Esophagus mucosa (tissue), 1 donor: ENCODE data around the gene VEZT. TPM values are rescaled to one million over a fixed set of nuclear protein-coding genes. Genes with fewer than 3 reads are reported as not detected.
"Not testable (repeated sequence)": the region's sequence is repeated elsewhere in the genome, so short reads cannot be mapped to it uniquely, and the experiment has no call there.

ENCODE experiments used
- ATAC-seq: fragments of 200-7000 bp; cut with Tn5 transposase; one replicate; pipeline ENCODE4 v1.9.1; 2020
- total RNA-seq: library from RNA; stranded (reverse); gene quantifications from one replicate; pipeline ENCODE4 v1.2.4, GENCODE V29; 2023
- donor health status: DM: yes; HTN: yes; CAD: no.

The VEZT gene
- total RNA-seq, 1 donor from 2014 or later, result 49.9 TPM

DNA sequence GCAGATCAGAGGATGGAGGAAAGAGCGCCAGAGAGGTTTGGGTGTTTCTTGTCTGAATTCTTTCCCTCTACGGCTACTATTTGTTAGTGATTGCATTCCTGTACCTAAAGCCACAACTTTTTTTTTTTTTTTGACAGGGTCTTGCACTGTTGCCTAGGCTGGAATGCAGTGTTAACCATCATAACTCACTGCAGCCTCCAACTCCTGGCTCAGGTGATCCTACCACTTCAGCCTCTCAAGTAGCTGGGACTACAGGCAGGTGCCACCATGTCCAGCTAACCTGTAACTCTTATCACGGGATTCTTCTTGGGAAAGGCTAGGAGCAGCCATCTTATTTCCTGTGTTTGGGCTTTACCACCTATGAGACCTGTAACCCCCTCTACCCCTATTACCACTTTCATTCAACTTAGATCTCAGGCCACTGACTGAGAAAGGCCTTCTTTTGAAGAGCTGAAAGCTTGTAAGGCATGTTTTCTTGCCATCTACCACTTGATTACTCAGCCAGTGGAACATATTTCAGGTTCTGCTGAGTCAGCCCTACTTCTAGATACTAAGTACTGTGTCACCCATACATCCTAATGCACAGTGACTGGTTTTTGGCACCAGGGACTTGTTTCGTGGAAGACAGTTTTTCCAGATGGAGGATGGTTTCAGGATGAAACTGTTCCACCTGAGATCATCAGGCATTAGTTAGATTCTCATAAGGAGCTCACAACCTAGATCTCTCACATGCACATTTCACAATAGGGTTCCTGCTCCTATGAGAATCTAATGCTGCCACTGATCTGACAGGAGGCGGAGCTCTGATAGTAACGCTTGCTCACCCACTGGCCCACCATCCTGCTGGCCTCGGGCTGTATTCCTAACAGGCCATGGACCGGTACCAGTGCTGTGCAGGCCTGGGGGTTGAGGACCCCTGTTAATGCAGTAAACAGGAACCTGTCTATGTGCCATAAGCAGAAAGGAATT is 6.9 kb downstream of the VEZT start:
- ATAC-seq, result peak; percentile 92

DNA sequence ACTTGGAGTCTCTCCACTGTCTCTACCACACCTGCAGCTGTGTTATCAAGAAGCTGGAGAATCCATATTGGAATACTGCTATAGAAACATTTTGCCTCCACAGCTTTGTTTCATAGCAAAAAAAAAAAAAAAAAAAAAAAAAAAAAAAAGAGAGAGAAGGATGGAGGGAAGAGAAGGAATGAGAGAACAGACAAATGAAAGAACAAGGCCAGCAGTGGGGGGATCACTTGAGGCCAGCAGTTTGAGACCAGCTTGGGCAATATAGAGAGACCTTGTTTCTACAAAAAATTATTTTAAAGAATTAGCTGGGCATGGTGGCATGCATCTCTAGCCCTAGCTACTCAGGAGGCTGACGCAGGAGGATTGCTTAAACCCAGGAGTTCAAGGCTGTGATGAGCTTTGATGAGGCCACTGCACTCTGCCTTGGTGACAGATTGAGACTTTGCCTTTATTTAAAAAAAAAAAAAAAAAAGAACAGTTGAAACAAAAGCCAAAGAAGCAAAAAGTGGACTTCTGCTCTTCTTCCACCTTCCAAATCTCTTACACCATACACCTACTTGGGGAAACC is 8.1 kb downstream of the VEZT start:
- no peak for ATAC-seq

DNA sequence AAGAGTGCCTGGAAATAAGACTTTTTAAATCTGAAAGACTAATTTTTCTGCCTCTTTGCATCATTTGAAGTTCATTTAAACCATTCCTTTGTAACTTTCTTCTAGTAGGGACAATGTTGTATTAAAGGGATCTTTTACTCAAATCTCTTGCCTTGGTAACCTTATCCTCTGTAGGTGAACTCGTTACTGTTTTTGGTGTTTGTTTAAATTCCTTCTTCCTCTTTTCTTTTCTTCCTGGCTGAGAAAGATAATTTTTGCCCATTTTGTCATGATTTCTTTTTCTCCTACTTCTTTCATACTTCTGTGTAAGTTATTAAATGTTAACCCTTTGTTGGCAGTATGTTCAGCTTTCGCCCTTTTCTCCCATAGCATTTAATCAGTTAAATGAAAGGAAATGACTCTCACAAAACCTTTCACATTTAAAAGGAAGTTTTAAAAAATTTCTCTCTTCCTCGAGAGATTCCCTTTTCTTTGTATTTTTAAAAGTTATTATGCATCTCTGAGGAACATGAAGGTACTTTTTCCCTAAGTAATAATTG is 10.3 kb downstream of the VEZT start:
- ATAC-seq, result no peak

DNA sequence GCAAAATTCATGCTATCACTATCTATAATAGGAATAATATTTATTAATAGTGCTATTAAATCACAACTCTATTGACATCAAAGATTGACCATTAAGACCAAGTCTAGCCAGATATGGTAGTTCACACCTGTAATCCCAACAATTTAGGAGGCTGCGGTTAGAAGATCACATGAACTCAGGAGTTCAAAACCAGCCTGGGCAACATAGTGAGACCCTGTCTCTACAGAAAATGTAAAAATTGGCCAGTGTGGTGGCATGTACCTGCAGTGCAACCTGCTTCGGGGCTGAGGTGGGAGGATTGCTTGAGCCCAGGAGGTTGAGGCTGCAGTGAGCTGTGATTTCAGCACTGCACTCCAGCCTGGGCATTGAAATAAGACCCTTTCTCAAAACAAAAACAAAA is 11.0 kb downstream of the VEZT start:
- no peak for ATAC-seq

DNA sequence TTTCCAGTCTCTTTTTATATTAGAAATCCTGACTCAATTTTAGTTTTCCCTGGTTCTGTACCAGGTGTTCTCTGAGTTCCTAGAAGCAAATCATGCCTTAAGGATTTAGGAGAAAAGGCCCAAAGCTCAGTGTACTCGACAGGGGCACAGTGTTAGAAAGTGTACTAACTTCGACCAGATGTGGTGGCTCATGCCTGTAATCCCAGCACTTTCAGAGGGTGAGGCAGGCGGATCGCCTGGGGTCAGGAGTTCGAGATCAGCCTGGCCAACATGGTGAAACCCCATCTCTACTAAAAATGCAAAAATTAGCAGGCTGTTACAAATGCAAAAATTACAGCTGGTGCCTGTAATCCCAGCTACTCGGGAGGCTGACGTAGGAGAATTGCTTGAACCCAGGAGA is 12.0 kb downstream of the VEZT start:
- ATAC-seq, result no peak

DNA sequence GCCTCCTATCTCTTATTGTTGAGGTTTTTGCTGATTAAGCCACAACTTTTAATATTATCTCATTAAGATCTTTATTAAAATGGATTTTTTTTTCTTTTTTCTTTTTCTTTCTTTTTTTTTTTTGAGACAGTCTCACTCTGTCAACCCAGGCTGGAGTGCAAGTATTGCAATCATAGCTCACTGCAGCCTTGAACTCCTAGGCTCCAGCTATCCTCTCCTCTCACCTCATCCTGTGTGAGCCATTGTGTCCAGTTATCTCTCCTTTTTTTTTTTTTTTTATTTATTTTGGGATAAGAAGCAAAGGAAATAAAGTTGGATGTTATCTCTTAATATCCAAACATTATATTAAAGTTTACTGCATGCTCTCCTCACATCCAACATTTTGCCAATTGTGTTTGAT is 12.7 kb downstream of the VEZT start:
- ATAC-seq, result no peak

DNA sequence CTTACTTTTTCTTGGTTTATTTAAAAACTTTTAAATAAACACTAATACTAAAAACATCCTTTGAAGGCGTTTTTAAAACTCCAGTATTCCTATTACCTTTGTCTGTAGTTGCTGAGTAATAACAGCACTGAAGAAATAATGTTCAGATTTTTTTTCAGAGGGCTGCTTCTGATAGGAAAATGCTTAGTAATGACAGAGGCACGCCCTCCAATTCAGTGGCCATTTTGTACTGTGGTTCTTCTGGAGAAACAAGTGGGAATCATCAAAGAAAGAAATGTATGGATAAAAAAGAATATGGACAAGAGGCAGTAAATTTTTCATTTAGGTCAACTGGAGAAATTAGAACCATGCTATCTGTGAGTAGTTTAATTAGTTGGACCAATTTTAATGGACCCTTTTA is 13.6 kb downstream of the VEZT start:
- ATAC-seq, result no peak

DNA sequence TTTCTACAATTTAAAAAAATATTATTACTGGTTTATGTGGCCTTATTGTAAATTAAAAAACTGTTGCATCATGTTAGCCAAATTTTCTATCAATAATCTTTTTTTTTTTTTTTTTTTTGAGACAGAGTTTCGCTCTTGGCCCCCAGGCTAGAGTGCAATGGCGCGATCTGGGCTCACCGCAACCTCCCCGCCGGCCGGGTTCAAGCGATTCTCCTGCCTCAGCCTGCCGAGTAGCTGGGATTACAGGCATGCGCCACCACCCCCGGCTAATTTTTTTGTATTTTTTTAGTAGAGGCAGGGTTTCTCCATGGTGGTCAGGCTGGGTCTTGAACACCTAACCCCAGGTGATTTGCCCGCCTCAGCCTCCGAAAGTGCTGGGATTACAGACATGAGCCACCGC is 16.6 kb downstream of the VEZT start:
- not testable (repeated sequence) for ATAC-seq

DNA sequence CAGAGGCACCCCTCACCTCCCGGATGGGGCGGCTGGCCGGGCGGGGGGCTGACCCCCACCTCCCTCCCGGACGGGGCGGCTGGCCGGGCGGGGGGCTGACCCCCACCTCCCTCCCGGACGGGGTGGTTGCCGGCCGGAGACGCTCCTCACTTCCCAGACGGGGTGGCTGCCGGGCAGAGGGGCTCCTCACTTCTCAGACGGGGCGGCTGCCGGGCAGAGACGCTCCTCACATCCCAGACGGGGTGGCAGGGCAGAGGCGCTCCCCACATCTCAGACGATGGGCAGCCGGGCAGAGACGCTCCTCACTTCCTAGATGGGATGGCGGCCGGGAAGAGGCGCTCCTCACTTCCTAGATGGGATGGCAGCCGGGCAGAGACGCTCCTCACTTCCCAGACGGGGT is 18.0 kb downstream of the VEZT start:
- ATAC-seq, result not testable (repeated sequence)

DNA sequence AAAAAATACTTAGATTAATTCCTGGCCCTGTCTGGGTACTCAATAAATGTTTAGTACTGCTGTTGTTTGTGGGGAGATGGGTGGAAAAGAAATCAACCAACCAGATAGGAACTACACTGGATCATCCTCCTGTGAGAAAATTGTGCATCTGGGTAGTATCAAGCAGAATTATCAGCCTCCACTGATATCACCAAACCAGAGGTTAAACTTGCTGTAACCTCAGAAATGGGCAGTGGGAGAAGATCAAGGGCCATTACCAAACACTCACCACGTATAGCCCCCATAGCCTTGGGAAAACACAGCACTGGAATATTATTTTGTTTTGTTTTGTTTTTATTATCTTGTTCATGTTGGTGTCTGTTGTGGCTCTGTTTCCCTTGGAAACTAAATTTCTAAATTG is 19.7 kb downstream of the VEZT start:
- ATAC-seq, result no peak

DNA sequence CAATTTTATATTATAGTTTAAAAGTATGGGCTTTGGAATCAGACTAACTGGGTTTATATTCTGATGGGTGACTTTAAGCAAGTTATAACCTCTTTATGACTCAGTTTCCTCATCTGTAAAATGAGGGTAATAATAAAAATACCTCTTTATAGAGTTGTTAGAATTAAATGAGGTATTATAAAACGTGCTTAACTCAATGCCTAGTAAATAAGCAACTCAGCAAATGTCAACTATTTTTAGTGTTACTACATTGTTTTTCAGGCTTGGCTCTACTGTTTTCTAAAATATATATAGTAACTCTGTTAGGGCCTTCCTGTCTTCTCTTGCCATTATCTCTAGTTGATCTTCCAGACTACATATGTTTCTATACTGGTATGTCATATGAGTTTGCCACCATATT is 20.5 kb downstream of the VEZT start:
- ATAC-seq, result no peak

DNA sequence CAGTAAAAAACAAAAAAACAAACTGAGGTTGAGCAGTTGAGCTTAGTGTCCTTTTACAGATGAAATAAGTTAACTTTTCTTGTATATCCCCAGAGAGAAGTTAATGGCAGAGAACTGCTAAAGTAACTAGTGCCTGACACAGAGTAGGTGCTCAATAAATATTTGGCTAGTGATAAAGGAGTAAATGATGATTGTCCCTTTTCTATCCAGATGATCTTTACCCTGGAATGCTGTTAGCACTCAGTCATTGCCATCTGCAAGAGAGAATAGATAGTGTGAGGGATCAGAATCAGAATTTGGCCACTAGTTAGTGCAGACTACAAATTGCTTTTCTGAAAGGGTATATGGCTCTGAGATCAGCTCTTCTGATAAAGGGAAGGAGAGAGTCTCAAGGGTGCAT is 21.6 kb downstream of the VEZT start:
- no peak for ATAC-seq

DNA sequence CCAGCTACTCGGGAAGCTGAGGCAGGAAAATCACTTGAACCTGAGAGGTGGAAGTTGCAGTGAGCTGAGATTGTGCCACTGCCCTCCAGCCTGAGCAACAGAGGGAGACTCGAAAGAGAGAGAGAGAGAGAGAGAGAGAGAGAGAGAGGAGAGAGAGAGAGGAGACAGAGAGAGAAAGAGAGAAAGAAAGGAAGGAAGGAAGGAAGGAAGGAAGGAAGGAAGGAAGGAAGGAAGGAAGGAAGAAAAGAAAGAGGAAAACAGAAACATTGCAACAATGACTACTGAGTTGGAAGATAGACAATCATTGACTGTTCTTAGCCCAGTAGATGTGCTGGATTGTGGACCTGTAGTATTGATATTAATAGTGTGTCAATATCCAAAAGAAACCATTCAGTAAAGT is 22.2 kb downstream of the VEZT start:
- not testable (repeated sequence) for ATAC-seq

DNA sequence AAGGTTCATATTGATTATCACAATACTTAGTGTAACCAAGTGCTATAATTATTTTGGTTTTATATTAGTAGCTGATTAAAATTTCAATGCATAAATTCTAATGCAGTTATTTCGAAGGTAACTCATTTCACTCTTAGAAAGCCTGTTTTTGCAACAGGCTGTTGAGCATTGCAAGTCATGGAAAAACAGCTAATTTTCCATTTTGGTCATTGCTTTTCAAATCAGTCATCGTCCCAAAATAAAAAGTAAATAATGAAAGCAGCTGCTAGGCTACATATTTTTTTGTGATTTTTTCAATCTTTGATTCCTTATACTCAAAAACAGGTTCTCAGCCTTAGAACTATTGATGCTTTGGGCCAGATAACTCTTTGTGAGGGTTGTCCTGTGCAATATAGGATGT is 22.9 kb downstream of the VEZT start:
- no peak for ATAC-seq

DNA sequence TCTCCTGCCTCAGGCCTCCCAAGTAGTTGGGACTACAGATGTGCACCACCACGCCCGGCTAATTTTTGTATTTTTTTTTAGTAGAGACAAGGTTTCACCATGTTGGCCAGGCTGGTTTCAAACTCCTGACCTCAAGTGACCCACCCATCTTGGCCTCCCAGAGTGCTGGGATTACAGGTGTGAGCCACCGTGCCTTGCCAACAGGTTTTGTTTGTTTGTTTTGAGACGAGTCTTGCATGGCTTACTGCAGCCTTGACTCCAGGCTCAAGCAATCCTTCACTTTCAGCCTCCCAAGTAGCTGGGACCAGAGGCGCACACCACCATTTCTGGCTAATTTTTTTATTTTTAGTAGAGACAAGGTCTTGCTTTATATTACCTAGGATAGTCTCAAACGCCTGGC is 23.5 kb downstream of the VEZT start:
- not testable (repeated sequence) for ATAC-seq

DNA sequence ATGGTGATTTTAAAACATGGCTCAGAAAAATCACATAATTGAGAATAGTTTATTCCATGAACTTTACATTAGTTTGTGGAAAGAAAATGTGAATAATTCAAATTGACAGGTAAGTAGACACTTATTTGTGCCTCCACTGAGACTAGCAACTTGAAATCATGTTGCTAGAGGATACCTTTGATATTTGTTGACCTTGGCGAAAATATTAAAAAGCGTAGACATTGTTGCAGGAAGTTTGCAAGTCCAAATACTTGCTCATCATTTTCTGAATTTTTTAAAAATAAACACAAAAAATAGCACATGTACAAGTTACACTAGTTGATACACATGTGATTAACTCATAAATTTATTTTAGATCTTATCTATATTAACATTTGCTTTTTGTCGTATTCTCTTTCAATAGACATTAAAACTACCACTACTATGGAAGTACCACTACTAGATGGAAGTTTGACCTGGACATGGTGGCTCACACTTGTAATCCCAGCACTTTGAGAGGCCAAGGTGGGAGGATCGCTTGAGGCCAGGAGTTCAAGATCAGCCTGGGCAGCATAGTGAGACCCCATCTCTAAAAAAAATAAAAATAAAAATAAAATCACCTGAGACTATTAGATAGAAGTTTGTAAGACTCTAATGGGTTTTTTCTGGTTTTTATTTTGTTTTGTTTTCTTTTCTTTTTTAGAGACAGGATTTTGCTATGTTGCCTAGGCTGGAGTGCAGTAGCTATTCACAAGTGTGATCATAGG is 24.3 kb downstream of the VEZT start:
- no peak for ATAC-seq

DNA sequence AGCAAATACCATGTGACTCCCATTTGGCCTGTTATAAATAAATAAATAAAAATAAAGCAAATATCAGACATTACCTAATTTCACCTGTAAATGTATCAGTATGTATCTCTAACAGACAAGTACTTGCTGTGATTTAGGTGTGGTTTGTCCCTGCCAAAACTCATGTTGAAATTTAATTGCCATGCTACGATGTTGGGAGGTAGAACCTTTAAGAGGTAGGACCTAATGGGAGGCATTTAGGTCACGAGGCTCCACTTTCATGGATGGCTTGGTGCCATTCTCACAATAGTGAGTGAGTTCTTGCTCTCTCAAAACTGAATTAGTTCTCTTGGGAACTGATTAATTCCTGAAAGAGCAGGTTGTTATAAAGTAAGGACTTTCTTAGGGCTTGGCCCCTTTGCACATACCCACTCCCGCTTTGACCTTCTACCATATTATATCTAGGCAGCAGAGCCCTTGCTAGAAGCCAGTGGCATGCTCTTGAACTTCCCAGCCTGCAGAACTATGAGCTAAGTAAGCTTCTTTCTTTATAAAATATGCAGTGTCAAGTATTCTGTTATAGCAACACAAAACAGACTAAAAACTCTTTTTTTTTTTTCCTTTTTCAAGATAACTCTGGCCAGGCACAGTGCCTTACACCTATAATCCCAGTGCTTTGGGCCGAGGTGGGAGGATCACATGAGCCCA is 26.0 kb downstream of the VEZT start:
- ATAC-seq, result no peak

DNA sequence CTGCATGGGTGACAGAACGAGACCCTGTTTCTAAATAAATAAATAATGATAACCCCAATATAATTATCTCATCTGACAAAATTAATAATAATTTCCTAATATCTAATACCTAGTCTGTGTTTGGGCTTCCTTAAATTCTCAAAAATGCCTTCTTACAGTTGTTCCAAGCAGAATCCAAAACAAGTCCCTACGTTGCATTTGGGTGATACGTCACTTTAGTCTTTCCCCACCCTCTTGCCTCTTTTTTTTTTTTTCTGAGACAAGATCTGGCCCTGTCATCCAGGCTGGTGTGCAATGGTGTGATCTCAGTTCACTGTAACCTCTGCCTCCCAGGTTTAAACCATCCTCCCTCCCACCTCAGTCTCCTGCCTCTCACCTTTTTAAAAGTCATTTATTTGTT is 26.7 kb downstream of the VEZT start:
- ATAC-seq, result no peak

DNA sequence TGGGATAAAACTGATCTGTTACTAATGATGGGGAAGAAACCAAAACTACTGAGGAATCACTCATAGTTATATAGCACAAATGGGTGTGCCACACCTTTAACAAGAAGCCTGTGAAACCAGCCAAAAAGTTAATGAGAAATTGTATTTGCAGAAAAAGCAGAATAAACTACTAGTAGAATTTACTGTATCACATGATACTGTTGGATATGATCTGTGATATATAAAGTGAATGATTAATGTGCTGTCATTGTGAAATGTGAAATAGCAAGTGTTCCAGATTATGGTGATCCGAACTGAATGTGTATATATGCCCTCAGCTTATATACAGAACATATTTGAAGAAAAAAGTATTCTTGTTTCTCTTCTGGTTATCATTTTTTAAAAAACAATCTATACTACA is 30.5 kb downstream of the VEZT start:
- no peak for ATAC-seq

DNA sequence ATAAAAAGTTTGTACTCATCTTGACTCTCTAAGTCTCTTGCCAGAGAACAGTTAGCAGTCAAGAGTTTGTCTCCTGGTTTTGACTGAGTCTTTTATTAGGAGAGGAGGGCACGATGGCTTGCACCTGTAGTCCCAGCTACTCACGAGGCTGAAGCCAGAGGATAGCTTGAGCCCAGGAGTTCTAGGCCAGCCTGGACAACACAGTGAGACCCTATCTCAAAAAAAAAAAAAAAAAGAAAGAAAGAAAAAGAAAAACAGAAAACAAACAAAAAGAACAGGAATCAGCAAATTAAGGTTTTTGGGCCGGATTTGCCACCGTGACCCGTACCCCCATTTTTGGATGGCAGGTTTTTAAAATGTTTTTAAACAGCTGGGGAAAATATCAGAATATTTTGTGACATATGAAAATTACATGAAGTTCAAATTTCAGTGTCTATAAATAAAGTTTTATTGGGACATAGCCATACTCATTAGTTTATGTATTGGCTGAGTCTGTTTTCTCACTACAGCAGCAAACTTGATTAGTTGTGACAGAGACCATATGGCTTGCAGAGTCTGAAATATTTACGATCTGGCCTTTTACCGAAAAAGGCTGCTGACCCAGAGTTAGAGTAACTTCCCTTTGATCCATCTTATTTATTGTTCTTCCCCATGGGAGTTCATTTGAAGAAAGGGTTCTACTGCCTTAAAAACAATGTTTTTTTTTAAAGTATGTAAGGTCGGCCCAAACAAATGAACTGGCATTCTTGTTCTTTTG is 31.2 kb downstream of the VEZT start:
- ATAC-seq, result no peak

DNA sequence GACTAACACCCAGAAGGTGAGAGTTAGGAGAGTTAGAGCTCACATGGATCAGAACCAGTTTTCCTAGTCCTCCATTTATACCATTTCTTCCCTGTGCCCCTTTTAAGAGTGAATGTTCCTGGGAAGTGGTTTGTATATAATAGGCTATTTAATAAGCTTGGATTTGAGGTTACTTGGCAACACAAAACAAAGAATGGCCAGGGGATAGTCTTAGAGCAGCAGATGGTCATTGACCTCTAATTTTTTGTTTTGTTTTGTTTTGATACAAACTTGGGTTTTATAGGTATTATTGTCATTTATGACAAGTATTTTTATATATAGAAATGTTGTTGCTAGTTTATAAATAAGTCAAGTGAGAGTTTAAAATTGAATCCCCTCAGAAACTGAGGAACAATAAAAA is 35.8 kb downstream of the VEZT start:
- ATAC-seq, result no peak

DNA sequence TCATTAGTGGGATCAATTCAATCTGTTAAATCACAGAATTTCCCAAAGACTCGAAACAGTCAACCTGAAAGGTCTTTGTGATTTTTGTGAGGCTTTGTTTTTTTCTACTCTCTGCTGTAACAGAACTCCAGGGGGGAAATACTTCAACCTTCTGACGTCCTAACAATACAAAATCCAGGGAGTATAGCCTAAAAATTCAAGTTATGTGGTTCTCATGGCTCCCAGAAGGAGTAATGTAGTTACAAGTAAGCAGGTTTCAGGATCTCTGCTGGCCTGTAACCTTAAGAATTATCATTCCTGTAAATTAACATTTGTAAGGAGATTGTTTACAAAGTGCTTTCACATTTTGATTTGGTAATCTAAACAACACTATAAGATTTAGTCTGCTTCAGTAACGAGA is 39.9 kb downstream of the VEZT start:
- ATAC-seq, result no peak
